Dendritic cell treated with granulocyte-macrophage colony-stimulating factor and Interleukin-4, amounts not matched to agents 40 ng/mL and 50 ng/mL, for 4 days (primary cell): ENCODE measurements around the gene NIPBL.
"Not testable (repeated sequence)": the region's sequence is repeated elsewhere in the genome, so short reads cannot be mapped to it uniquely, and the experiment has no call there.

ENCODE experiments used
- H3K27ac Mint-ChIP-seq: one replicate; pipeline ENCODE4 v1.8.0; 2022; ENCODE audit warnings: mild to moderate bottlenecking, mixed read lengths
- H3K27me3 Mint-ChIP-seq: one replicate; pipeline ENCODE4 v1.8.0; 2022; ENCODE audit warnings: mild to moderate bottlenecking, mixed read lengths
- H3K36me3 Mint-ChIP-seq: one replicate; pipeline ENCODE4 v1.8.0; 2022; ENCODE audit warnings: low read depth, mixed read lengths
- H3K4me1 Mint-ChIP-seq: one replicate; pipeline ENCODE4 v1.8.0; 2022; ENCODE audit warnings: low read depth, mixed read lengths
- H3K4me3 Mint-ChIP-seq: one replicate; pipeline ENCODE4 v1.8.0; 2022; ENCODE audit warnings: mild to moderate bottlenecking, moderate library complexity, mixed read lengths
- H3K9me3 Mint-ChIP-seq: one replicate; pipeline ENCODE4 v1.8.0; 2022; ENCODE audit warnings: mixed read lengths
- intact Hi-C: fragments of 100-400 bp; cut with micrococcal nuclease; formaldehyde crosslinking; loops from one replicate; pipeline ENCODE4 v1.15.0; 2022

Gene NIPBL

DNA sequence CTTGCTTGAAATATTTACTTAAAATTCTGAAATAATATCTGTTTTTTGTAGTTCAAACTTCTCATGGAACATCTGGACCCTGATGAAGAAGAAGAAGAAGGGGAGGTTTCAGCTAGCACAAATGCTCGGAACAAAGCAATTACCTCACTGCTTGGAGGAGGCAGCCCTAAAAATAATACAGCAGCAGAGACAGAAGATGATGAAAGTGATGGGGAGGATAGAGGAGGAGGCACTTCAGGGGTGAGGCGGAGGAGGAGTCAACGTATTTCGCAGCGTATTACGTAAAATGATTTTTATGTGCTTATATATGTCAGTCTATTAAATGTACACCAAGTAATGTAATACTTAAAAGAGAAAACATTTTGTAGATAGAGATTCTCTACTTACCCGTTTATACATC, 187.2 kb downstream of the NIPBL start:
- no peak overlapping the region for H3K27ac Mint-ChIP-seq
- no peaks in the 10 kb centered on the region for H3K9me3 Mint-ChIP-seq
- peaks cover 67% of the 10 kb centered on the region for H3K36me3 Mint-ChIP-seq
- no peak overlapping the region for H3K4me3 Mint-ChIP-seq
- H3K4me1 Mint-ChIP-seq: no peaks in the 10 kb centered on the region
- H3K27me3 Mint-ChIP-seq: no peaks in the 10 kb centered on the region
- intact Hi-C loops: no loop called here

DNA sequence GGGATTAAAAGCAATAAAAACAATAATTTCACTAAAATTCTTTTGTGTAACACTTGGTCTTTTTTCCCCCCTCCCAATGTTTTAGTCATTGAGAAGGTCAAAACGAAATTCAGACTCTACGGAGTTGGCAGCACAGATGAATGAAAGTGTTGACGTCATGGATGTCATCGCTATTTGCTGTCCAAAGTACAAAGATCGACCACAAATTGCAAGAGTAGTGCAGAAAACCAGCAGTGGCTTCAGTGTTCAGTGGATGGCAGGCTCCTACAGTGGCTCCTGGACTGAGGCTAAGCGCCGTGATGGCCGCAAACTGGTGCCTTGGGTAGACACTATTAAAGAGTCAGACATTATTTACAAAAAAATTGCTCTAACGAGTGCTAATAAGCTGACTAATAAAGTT, 187.9 kb downstream of the NIPBL start:
- Mint-ChIP-seq H3K4me1 (no peaks in the 10 kb centered on the region), H3K9me3 (no peaks in the 10 kb centered on the region), H3K4me3 (no peak overlapping the region), H3K27me3 (no peaks in the 10 kb centered on the region), H3K27ac (no peak overlapping the region), H3K36me3 (peaks cover 60% of the 10 kb centered on the region)
- intact Hi-C loops: no loop called here

DNA sequence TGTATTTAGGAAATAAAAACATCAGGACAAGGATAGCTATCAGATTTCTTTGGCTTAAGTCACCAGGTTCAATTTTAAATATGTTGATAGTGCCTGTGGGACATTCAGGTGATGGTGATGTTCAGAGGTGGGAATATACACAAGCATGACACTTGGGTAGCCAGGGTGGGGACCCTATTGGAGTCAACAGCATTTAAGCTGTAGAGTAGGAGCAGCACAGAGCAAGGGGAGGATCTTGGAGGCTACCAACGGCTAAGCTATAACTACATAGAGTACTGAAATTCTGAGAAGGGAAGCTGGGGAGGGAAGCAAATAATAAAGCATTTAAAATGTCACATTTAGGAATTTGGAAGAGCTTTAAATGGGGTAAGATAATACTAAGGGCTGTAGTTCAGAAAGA, 194.9 kb downstream of the NIPBL start:
- Mint-ChIP-seq H3K36me3 (peaks cover 2% of the 10 kb centered on the region), H3K9me3 (no peaks in the 10 kb centered on the region), H3K4me3 (no peak overlapping the region), H3K4me1 (no peaks in the 10 kb centered on the region), H3K27ac (no peak overlapping the region), H3K27me3 (no peaks in the 10 kb centered on the region)
- intact Hi-C loops: no loop called here

DNA sequence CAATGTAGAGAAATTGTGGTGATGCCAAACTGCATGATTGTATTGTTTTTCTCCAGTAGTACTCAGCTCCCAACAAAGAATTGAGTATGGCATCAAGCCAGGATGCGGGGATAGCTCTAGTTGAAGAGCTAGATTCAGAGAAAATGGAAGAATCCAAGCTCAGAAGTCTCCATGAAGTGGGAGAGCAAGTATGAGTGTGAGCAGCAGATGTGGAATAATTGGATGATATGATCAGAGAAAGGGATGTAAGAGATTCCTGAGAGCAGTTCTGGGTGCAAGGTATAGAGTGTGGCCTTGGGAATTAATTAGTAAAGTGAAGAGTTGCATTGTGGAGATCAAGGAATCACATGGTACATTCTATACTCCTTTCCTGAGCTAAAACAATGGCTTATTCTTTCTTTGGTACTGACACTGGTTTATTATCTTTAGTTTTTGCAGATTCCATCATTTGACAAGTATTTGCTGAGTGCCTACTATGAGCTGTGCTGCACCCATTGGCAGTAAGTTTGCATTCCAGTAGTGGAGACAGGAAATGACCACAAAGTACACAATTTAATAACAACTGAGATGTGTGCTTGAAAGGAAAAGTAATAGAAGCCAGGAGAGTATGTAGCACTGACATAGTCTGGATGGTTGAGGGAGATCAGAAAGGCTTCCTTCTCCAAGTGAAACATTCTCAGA, 195.5 kb downstream of the NIPBL start:
- Mint-ChIP-seq H3K27me3 (no peaks in the 10 kb centered on the region), H3K27ac (no peak overlapping the region), H3K4me3 (no peak overlapping the region), H3K36me3 (no peaks in the 10 kb centered on the region), H3K9me3 (no peaks in the 10 kb centered on the region), H3K4me1 (no peaks in the 10 kb centered on the region)
- intact Hi-C loops: no loop called here

DNA sequence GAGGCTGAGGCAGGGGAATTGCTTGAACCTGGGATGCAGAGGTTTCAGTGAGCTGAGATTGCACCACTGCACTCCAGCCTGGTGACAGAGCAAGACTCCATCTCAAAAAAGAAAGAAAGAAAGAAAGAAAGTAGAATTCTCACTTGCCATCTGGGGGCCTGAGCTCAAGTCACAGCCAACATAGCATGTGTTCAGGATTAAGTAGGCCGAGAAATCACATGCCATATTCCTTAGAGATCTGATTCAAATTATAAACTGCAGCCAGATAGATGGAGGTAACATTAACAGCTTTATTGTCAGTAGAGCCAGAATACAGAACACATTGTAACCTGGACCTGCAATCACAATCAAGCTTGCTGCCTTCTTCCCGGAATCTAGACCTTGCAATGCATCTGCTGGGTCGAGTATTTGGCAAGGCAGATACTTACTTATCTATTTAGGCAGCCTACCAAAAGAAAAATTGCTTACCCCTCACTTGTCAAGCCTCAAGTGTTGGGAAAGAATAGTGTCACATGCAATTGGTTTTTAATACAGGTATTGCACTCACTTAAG, 198.9 kb downstream of the NIPBL start:
- Mint-ChIP-seq H3K4me3 (no peak overlapping the region), H3K36me3 (no peaks in the 10 kb centered on the region), H3K4me1 (no peaks in the 10 kb centered on the region), H3K27me3 (no peaks in the 10 kb centered on the region), H3K9me3 (no peaks in the 10 kb centered on the region), H3K27ac (no peak overlapping the region)
- intact Hi-C loops: no loop called here

DNA sequence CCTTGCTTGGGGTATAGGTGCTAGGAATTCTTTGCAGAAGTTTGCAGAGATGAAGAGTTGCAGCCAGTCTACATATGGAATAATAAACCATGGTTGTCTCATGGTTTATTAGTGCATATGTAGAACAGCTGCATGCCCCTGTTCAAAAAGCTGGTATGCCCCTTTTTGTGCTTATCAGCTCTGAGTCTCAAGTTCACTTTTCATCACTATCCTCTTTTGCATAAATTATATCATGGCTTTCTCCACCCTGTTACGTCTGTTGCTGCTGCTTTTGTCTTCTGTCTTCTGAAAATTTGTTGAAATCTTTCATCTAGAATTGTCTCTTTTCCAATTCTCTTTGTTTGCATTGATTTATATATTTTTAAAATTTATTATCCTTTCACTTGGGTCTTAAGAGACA, 200.6 kb downstream of the NIPBL start:
- intact Hi-C loops: no loop called here
- H3K36me3 Mint-ChIP-seq: no peaks in the 10 kb centered on the region

DNA sequence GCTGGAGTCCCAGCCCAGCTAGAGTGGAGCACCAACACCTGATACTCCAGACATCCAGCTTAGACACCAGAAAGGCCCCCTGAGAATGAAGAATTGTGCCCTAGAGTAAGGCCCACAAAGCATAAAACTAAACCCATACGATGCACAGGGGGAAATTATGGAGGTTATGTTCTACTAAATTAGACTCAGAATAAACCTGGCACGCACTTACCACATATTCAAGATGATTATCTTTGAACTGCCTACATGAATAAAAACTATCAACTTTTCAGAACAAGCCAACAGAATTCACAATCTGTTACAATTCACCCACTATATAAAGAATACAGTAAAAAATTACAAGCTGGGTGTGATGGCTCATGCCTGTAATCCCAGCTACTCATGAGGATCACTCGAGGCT, 204.1 kb downstream of the NIPBL start:
- H3K36me3 Mint-ChIP-seq: no peaks in the 10 kb centered on the region
- no peaks in the 10 kb centered on the region for H3K4me1 Mint-ChIP-seq
- H3K27ac Mint-ChIP-seq: no peak overlapping the region
- no peaks in the 10 kb centered on the region for H3K27me3 Mint-ChIP-seq
- no peaks in the 10 kb centered on the region for H3K9me3 Mint-ChIP-seq
- intact Hi-C loops: no loop called here
- H3K4me3 Mint-ChIP-seq: no peak overlapping the region

More for the DNA sequence above, 200.6 kb downstream of the NIPBL start:
- no peak overlapping the region for H3K4me3 Mint-ChIP-seq
- H3K27ac Mint-ChIP-seq: no peak overlapping the region
- H3K4me1 Mint-ChIP-seq: no peaks in the 10 kb centered on the region
- no peaks in the 10 kb centered on the region for H3K27me3 Mint-ChIP-seq
- no peaks in the 10 kb centered on the region for H3K9me3 Mint-ChIP-seq

DNA sequence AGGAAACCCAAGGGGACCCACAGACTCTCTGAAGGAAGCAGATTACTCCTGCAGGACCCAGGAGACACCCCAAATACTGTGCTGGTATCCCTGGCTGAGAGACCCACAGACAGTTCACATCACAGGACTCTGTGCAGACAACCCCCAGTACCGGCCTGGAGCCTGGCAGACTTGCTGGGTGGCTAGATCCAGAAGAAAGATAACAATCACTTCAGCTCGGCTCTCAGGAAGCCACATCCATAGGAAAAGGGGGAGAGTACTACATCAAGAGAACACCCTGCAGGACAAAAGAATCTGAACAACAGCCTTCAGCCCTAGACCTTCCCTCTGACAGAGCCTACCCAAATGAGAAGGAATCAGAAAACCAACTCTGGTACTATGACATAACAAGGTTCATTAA, 206.4 kb downstream of the NIPBL start:
- H3K36me3 Mint-ChIP-seq, H3K4me1 Mint-ChIP-seq, intact Hi-C loops, H3K27ac Mint-ChIP-seq, H3K4me3 Mint-ChIP-seq, H3K9me3 Mint-ChIP-seq, H3K27me3 Mint-ChIP-seq: not testable (repeated sequence)

DNA sequence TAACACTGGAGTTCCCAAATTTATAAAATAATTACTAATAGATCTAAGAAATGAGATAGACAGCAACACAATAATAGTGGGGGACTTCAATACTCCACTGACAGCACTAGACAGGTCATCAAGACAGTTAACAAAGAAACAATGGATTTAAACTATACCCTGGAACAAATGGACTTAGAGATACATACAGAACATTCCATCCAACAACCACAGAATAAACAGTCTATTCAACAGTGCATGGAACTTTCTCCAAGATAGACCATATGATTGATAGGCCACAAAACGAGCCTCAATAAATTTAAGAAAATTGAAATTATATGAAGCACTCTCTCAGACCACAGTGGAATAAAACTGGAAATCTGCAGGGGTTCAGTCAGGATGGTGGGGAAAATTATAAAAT, 209.5 kb downstream of the NIPBL start:
- intact Hi-C loops, H3K4me3 Mint-ChIP-seq, H3K36me3 Mint-ChIP-seq, H3K9me3 Mint-ChIP-seq, H3K27me3 Mint-ChIP-seq, H3K4me1 Mint-ChIP-seq, H3K27ac Mint-ChIP-seq: not testable (repeated sequence)

DNA sequence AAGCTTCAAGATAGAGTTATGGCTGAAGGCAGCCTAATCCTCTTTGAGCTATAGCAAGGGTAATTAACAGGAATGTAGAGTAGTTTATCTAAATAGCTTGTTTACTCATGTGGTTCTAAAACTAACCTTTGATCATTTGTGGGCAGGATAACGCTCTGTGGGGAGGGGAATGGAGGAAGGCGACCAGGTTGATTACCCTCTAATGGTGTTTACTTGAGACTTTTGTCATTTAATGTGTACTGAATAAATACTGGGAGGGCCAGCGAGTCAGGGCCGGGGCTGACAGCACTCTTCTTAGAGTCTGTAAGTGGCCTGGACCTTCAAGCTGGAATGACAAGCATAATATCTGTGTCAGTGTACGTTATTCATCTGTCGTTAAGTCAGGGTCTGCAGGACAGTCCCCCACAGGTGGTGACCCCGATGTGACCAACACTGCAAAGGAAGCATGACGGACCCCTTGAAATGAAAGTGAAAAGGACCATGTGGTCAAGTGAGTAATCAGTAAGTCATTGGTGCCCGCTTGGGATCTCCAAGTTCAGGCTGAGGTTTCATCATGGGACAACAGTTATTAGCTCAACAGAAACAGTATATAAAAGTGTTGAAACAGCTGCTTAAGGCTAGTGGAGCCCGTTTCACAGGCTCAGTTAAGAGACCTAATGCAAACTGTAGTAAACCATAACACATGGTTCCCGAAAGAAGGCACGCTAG, 210.1 kb downstream of the NIPBL start:
- Mint-ChIP-seq H3K4me1 (no peaks in the 10 kb centered on the region), H3K4me3 (no peak overlapping the region), H3K27ac (no peak overlapping the region), H3K36me3 (no peaks in the 10 kb centered on the region), H3K9me3 (no peaks in the 10 kb centered on the region), H3K27me3 (no peaks in the 10 kb centered on the region)
- intact Hi-C loops: no loop called here

DNA sequence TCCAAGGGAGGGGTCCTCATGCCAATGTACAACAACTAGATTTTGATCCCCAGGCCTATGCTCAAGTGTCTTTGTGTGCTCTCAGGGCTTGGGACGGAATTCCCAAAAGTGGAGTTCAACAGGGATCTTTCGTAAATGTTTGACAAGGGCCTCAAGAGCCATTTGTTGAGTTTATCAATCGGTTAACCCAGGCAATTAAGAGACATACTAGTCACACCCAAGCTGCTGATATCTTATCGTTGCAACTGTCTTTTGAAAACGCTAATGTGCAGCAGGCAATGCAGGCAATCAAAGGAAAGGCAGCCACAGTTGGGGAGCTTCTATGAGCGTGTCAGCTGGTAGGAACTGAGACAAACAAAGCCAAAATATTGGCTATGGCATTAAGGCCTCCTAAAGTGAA, 211.4 kb downstream of the NIPBL start:
- no peaks in the 10 kb centered on the region for H3K36me3 Mint-ChIP-seq
- H3K4me1 Mint-ChIP-seq: no peaks in the 10 kb centered on the region
- no peaks in the 10 kb centered on the region for H3K27me3 Mint-ChIP-seq
- no peaks in the 10 kb centered on the region for H3K9me3 Mint-ChIP-seq
- H3K4me3 Mint-ChIP-seq: no peak overlapping the region
- no peak overlapping the region for H3K27ac Mint-ChIP-seq
- intact Hi-C loops: no loop called here

DNA sequence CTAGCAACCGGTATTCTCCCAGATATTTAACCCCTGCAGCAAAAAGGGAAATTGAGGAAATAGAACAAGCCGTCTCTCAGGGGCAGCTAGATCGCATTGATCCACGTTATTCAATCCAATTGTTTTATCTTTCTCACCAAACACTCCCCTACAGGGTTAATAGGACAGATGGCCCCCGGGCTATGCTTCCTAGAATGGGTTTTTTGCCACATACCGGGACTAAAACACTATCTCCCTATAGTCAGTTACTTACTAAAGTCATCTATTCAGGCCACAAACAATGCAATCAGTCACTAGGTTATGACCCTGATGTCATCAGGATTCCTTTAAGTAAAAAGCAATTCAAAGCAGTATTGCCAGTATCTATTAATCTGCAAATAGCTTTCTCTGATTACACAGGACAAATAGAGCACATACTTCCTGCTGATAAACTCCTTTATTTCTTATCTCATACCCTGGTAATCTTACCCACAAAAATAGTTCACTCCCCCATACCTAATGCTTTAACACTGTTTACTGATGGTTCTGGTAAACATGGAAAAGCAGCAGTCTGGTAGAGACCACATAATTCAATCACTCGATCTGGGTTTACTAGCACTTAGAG, 213.7 kb downstream of the NIPBL start:
- intact Hi-C loops: no loop called here
- no peaks in the 10 kb centered on the region for H3K9me3 Mint-ChIP-seq
- no peaks in the 10 kb centered on the region for H3K36me3 Mint-ChIP-seq
- H3K27me3 Mint-ChIP-seq: no peaks in the 10 kb centered on the region
- H3K4me3 Mint-ChIP-seq: no peak overlapping the region
- no peaks in the 10 kb centered on the region for H3K4me1 Mint-ChIP-seq
- H3K27ac Mint-ChIP-seq: no peak overlapping the region

DNA sequence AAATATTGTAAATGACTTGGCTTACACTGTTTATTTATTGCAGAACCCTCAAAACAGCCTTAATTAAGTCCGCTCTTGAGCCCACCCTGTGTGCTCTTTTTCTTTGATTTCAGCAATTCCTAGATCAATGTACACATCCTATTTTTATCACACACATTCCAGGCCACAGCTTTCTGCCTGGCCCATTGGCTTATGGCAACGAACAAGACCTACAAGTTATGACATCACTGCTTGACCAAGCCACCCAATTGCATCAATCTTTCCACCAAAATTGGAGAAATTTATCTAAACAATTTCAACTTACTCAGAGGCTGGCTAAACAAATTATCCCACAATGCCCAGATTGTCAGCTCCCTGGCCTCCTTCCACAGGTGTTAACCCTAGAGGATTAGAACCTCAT, 214.2 kb downstream of the NIPBL start:
- Mint-ChIP-seq H3K9me3 (no peaks in the 10 kb centered on the region), H3K27me3 (no peaks in the 10 kb centered on the region), H3K27ac (no peak overlapping the region), H3K36me3 (no peaks in the 10 kb centered on the region), H3K4me3 (no peak overlapping the region), H3K4me1 (no peaks in the 10 kb centered on the region)
- intact Hi-C loops: no loop called here

DNA sequence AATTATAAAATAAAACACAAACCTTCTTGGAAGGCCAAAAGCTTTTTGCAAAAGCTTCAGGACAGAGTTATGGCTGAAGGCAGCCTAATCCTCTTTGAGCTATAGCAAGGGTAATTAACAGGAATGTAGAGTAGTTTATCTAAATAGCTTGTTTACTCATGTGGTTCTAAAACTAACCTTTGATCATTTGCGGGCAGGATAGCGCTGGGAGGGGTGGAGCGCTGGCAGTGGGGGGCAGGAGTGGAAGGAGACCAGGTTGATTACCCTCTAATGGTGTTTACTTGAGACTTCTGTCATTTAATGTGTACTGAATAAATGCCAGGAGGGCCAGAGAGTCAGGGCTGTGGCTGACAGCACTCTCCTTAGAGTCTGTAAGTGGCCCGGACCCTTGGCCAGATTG, 217.2 kb downstream of the NIPBL start:
- H3K36me3 Mint-ChIP-seq, H3K27ac Mint-ChIP-seq, H3K4me1 Mint-ChIP-seq, intact Hi-C loops, H3K27me3 Mint-ChIP-seq, H3K4me3 Mint-ChIP-seq: not testable (repeated sequence)
- H3K9me3 Mint-ChIP-seq: peaks cover 19% of the 10 kb centered on the region
